Activated CD4-positive, alpha-beta T cell treated with anti-CD3 and anti-CD28 coated beads for 24 hours (primary cell): Measurements from ENCODE around the gene PLEK.
"Not testable (repeated sequence)": the region's sequence is repeated elsewhere in the genome, so short reads cannot be mapped to it uniquely, and the experiment has no call there.

Experiments used
- DNase-seq, 2 donors: peaks; one replicate each; pipeline ENCODE4 v3.0.0-alpha.2; 2020; ENCODE audit warnings: low read depth in 2 of 2

The PLEK gene

DNA sequence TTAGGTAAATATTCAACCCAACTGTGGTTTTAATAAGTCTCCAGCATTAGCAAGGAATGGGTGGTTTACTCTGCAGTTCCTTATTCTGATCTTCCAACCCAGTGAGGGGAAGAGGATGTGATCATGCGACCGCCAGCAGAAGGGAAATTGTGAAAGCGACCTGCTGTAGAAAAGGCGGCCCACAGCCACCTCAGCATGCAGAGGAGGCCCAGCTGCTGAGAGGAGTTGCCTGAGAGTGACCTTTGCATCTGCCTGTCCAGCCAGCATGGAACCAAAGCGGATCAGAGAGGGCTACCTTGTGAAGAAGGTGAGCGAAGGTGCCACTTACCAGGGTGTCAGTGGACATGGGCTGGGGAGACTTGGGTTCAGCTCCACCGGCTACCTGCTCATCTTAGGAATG, at the start of gene PLEK:
Gene PLEK (plus strand): TSS at position 196 of the 400 bp plus-strand sequence. CDS start 70 bp downstream, at position 266.
- DNase-seq, result no peak

GRCh38 chr2:68316111-68316510, 49.0 kb upstream of the PLEK start:
- DNase-seq, result no peak

DNA sequence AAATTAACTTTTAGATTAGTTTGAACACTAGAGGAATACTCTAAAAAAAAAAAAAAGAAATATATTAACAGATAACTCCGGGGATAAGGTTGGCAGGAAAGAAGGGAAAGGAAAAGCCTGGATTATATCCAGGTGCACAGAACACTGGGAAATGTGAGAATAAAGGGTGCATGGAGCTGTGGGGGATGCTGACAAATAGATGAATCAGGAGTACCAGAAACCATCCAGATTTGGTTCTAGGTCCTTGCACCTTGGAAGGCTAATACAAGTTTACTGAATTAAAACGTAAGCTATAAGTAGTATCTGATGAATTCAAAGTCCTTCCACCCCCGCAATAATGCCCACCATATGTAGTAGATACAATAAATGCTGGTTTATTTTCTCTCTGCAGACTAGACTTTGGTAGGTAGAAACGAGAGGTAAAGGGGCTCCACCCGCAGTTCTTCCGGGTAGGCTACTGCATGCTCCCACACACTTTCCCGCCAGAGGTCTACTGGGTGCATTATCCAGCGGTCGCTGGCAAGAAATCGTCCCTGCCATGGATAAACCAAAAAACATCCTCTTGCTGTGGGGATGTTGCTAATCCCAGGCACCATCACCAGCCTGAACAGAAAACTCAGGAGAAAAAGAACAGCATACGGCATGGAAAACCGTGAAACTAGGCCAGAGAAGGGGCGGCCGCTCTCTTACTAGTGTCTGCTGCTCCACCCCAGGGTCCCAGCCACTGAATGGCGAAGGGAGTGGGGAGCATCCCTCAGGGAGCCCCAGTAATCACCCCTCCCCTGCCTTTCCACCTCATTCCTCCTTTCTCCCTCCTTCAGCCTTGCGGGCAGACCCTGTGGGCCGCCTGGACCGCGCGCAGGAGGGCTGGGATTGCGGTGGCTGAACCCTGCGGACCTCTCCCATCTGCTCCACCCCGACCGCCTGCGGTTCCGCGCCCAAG, 46.8 kb upstream of the PLEK start:
- DNase-seq, result no peak

DNA sequence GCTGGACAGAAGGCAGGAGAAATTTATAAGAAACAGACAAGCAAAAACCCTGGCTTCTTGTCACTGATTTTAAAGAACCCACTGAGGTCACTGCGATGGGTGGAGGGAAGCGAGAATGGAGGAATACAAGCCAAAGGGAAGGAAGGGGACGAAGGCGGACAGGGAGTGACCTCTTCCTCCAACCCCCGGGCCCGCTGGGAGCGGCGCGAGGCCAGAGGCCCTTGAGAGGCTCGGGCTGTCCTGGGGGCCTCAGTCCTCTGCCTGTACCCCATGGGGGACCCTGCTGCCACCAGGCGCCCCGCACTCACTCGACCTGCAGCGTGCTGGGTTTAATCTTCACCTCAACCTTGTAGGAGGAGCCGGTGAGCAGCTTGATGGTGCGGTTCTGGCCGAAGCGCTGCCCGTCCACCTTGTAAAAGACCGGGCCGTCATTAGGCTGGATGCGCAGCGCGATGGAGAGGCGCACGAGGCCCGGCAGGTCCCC, 46.1 kb upstream of the PLEK start:
- DNase-seq, result no peak

- no peak for DNase-seq
These were observed 45.5 kb upstream of the PLEK start, which contains the start of gene CNRIP1 for GRCh38 chr2:68319398-68320117. CNRIP1 (minus strand) TSS chr2:68319949; CDS start chr2:68319400, 549 bp downstream.

- DNase-seq, result no peak
These were observed 44.9 kb upstream of the PLEK start for GRCh38 chr2:68320118-68320641.

DNA sequence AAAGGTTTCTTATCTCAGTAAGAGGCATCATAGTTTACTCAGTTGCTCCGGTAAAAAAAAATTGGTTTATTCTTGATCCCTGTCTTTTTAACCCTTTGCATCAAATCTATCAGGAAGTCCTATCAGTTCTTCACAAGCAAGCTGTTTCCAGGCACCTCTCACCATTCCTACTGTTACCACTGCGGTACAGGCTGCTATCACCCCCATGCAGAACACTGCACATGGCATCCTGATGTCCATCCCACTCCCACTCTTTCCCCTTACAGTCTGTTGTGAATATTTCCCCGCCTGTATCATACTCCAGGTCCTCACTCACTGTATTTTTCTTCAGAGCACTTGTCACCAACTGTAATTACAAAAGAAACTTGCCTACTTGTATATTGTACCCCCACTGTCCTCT, 40.0 kb upstream of the PLEK start:
- DNase-seq, result no peak

DNA sequence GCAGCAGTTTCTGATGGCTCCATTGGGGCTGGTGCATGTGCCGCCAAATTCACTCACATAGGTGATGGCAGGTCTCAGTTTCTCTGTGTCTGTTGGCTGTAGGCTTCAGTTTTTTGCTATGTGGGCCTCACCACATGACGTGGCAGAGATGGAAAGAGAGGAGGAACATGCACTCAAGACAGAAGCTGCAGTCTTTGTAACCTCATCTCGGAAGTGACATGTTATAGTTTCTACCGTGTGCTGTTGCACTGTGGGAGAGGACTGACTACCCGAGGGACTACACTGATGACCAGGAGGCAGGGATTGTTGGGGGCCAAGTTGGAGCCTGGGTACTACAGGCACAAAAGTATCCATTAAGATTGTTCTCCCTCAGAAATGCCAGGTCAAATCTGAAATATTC, 36.2 kb upstream of the PLEK start:
- DNase-seq, result no peak

DNA sequence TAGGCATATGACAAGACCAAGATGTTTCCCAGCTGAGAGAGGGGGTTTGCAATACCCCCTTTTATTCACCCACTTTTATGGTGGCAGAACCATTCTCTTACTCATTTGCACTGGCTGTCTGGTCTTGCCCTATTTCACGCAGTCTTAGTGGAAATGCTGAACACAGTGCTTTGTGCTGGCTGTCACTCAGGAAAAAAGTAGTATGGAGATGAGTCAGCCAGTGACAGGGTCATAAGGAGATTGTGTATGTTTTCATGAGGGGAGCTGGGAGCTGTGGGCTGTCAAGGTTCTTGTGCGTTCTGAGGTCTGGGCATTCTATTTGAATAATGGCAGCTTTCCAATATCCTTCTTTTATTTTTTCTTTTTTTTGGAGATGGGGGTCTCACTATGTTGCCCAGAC, 34.4 kb upstream of the PLEK start:
- DNase-seq, result no peak

DNA sequence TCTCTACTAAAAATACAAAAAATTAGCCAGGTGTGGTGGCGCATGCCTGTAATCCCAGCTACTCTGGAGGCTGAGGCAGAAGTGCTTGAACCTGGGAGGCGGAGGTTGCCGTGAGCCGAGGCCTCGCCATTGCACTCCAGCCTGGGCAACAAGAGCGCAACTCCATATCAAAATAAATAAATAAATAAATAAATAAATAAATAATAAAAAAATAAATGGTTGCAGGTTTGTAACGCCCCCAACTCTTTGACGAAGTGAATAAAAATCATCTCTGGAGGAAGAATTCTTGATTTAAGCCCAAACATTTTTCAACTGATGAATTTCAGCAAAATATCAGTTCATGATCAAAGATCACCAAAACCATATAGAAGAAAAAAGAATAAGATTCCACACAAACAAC, 32.1 kb upstream of the PLEK start:
- DNase-seq, result no peak

DNA sequence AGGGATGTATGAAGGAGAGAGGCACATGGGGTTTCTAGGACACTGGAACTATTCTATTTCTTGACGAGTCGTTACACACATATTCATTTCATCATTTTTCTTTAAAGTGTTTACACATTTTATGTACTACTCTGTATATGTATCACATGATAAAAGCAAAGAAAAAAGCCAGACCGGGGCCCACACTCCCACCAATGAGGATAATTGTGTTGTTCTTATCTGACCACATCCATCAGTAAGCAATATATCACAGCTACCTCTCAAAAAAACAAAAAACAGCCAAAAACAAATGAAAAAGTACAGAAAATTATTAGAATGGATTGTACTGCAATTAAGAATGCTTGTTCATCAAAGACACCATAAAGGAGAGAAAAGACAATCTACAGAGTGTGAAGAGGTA, 31.2 kb upstream of the PLEK start:
- no peak for DNase-seq

DNA sequence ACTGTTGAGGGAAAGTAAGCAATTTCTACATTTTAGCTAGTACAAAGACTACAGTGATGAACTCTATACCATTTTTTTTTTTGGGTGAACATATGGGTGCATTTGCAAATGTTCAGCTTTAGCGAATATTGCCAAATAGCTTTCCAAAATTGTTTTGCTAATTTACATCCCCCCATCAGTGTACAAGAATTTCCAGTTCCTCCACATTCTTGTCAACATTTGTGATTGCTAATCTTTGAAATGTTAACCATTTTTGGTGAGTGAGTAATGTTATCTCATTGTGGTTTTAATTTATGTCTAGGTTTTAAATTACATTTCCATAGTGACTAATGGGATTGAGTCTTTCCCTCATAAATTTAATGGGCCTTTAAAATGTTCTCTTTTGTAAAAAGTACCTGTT, 28.9 kb upstream of the PLEK start:
- DNase-seq, result no peak

DNA sequence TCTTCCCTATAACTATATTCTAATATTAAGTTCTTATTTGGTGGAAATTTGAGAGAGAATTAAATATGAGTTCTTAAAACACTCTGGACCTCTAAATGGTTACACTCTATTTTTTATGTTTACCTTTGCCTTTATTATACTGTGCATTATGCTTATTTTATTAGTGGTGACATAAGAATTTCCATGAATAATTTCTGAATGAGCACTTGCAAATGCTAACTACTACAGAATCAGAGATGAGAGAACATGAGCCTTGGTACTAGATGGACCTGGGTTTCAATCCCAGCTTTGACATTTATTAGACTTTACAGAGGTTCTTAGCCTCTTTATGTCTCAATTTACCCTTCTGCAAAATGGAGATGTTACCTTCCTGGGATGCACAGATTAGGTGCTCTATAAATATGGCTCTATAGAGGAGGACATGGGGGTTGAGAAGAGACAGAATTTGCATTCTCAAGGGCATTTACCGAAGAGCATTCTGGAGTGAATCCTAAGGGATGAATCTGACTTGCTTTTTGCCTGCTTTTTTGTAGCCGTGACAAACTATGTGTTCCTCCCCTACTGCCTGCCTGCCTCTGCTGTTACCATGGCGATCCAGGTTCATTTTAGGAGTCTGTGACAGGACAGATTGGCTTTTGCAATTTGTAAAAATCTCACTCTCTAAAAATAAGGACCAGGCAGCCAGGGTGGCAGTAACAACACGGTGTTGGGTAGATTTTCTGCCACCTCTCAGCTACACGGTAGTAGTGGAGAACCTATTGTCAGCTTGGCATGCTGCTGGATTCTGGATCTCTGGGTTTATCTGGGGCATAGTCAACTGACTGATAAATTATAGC, 24.6 kb upstream of the PLEK start:
- no peak for DNase-seq

GRCh38 chr2:68341062-68341329, 24.1 kb upstream of the PLEK start:
- DNase-seq, result no peak

DNA sequence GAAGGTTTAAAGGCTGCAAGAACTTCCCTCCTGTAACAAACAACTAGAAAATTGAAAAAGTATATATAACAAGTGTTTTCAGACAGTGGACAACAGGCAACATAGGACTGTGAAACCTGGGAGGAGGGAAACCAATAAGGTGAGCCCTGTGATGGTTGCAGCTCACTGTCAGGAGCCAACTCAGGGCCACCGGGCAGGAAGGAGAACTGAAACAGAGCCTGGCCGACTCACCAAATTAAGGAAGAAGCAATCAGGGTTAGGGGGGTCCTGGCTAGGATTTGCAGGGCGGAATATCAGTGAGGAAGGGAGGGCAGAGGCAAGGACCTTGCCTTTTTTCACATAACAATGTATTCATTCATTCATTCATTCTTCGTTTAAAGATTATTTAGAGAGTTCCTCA, 23.5 kb upstream of the PLEK start:
- DNase-seq, result no peak

DNA sequence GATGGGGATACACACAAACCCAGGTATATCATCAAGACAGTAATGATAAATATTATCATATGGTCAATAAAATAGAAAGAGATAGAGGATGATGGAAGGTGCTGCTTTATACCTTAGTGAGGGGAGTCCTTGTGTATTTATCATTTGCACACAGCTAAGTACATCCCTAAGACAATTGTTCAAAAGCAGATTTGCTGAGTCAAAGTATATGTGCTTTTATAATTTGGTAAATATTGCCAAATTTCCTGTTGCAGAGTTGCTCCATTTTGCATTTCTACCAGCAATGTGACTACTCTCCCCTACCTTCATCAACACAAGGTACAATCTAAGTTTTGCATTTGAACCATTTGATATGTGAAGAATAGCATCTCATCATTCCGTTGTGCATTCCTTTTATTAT, 22.6 kb upstream of the PLEK start:
- DNase-seq, result no peak

DNA sequence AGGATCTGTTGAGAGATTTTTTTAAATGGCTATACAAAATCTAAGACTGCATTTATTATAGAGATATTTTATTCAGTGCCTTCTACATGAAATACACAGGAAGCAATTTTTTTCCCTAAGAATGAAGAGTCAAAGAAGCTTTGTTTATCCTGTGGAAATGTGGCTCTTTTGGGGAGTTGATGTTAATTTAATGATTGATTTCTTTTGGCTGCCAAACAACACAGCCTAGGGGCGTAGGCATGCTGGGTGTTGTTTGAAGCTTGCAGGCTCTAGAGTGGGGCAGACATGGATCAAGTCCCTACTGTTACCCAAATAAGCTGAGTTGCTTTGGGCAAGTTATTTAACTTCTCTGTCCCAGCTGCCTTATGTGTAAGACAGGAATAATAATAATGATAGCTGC, 21.1 kb upstream of the PLEK start:
- no peak for DNase-seq

DNA sequence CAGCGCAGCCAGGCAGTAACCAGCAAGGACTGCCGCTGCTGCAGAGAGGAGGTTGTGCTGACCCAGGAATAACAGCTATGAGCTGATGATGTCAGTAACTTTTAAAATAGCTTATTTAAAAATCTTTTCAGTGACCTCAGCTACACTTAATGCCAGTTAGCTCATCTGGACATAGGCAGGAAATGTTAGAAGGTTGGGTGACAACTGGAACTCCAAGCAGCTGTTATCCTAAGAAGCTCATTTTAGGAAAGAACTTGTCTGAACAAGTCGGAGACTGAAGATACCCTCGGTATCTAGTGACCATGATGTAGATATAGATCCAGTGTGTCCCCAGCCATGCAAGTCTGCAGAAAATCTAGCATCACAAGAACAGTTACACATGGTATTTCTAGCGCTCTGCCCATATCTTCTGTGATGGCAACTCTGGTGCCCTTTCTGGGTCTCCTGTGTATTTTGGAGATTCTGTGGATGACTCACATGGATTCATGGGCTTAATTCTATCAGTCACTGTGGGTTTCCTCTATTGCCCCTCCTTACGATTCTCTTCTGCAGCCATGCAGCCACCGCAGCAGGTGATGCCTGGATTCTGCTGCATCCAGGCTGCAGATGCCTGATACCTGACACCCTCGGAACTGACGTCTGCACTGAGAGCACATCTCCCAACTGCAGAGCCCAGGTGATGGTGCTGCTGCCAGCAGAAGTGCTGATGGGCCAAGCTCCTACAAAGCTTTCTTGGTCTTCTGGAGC, 19.8 kb upstream of the PLEK start:
- DNase-seq, result no peak

DNA sequence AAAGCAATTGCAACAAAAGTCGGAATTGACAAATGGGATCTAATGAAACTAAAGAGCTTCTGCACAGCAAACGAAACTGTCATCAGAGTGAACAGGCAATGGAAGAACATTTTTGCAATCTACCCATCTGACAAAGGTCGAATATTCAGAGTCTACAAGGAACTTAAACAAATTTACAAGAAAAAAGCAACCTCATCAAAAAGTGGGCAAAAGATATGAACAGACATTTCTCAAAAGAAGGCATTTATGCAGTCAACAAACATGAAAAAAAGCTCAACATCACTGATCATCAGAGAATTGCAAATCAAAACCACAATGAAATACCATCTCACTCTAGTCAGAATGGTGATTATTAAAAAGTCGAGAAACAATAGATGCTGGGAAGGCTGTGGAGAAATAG, 16.0 kb upstream of the PLEK start:
- DNase-seq, result not testable (repeated sequence)

DNA sequence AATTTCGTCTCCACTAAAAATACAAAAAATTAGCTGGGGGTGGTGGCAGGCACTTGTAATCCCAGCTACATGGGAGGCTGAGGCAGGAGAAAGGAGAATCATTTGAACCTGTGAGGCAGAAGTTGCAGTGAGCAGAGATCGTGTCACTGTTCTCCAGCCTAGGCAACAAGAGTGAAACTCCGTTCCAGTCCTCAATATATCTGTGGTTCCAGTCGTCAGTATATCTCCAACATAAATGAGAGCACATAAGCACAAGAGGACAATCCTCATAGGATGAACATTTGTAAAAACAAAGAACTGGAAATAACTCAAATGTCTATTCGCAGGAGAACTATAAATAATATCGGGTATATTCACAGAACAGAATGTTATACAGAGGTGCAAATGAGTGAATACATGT, 13.1 kb upstream of the PLEK start:
- no peak for DNase-seq
